ENCODE results near the gene LYPD5.
A peak's percentile ranks its signal among the peaks of the same experiment; 100 is the strongest.

LYPD5 gene

DNA sequence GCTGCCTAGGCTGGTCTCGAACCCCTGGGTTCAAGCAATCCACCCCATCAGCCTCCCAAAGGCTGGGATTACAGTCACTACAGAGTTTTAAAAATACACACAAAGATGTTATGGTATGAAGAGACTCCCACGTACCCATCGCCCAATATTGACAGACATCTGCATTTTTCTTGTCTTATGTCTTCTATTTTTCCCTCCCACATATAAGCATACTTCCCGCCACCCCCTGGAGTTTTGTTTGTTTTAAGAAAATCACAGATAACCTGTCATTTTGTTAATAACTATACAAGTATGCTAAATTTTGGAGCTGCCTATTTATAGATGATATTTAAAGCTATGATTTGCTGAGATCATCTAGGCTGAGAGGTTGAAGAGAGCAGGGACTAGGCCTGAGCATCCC, 41.3 kb downstream of the LYPD5 start:
- no peak overlapping the region for H3K27ac Mint-ChIP-seq
- TF ChIP-seq, protein P1, sequence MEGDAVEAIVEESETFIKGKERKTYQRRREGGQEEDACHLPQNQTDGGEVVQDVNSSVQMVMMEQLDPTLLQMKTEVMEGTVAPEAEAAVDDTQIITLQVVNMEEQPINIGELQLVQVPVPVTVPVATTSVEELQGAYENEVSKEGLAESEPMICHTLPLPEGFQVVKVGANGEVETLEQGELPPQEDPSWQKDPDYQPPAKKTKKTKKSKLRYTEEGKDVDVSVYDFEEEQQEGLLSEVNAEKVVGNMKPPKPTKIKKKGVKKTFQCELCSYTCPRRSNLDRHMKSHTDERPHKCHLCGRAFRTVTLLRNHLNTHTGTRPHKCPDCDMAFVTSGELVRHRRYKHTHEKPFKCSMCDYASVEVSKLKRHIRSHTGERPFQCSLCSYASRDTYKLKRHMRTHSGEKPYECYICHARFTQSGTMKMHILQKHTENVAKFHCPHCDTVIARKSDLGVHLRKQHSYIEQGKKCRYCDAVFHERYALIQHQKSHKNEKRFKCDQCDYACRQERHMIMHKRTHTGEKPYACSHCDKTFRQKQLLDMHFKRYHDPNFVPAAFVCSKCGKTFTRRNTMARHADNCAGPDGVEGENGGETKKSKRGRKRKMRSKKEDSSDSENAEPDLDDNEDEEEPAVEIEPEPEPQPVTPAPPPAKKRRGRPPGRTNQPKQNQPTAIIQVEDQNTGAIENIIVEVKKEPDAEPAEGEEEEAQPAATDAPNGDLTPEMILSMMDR (IDR thresholded peaks at IDR 0.05; ENCODE audit: unreplicated experiment in 3 of 3): no peak
- no peak overlapping the region for H3K4me3 Mint-ChIP-seq
- H3K36me3 Mint-ChIP-seq (ENCODE audit: low read depth): no peaks in the 10 kb centered on the region
- no peaks in the 10 kb centered on the region for H3K9me3 Mint-ChIP-seq
- H3K4me1 Mint-ChIP-seq: peaks cover 6% of the 10 kb centered on the region
- no peaks in the 10 kb centered on the region for H3K27me3 Mint-ChIP-seq (ENCODE audit: low read depth)

DNA sequence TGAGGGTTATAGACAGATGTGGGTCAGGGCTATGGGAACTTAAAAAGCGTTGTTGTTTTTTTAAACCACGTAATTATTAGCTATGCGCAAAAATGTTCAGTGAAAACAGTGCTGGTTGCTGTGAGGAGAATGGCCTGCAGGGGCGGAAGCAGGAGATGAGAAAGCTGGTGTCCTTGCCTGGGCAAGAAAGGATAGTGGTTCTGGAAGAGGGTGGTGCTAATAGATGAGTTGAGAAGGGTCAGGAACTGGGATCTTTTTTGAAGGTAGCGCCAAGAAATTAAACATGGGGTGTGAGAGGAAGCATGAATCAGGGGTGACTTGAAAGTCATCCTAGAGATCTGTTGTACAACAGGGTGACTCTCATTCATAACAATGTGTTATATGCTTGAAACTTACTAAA, 42.7 kb downstream of the LYPD5 start:
- H3K9me3 Mint-ChIP-seq: no peaks in the 10 kb centered on the region
- H3K4me1 Mint-ChIP-seq: peaks cover 11% of the 10 kb centered on the region
- peak overlapping the region in 1 of 3 experiments; percentile 13 for H3K27ac Mint-ChIP-seq
- H3K36me3 Mint-ChIP-seq (ENCODE audit: low read depth): no peaks in the 10 kb centered on the region
- TF ChIP-seq, protein P1 (IDR thresholded peaks at IDR 0.05; ENCODE audit: unreplicated experiment in 3 of 3): no peak
- no peaks in the 10 kb centered on the region for H3K27me3 Mint-ChIP-seq (ENCODE audit: low read depth)
- H3K4me3 Mint-ChIP-seq: no peak overlapping the region

DNA sequence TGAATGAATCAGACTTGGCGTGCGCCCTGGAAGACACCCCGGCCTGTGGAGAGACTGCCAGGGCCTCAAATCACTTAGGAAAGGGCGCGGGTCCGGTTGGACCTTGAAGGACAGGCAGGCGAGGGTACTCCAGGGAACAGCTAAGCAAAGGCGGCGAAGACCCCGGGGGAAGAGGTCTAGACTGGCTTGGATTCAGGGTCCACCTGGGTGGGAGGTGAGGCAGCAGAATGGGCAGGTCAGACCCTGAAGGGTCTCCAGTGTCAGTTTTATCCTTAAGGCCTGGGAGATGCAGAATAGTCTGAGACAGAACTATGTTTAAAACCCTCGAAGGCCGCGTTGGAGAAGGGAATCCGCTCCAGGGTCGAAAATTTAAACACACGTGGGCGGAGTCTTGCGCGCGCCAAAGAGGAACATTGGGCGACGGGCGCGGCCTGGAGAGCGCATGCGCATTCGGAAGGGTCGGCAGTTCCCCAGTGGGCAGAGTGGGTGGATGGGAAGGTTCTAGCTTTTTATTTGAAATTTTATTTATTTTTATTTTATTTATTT, 46.9 kb downstream of the LYPD5 start:
- Mint-ChIP-seq H3K4me1 (peaks cover 24% of the 10 kb centered on the region), H3K27ac (peak overlapping the region; percentile 96 to 99 (median 99)), H3K9me3 (no peaks in the 10 kb centered on the region), H3K4me3 (peak overlapping the region; percentile 94 to 99 (median 99)), H3K27me3 (ENCODE audit: low read depth) (no peaks in the 10 kb centered on the region), H3K36me3 (ENCODE audit: low read depth) (peaks cover 17% of the 10 kb centered on the region)
- TF ChIP-seq, protein P1 (IDR thresholded peaks at IDR 0.05; ENCODE audit: unreplicated experiment in 3 of 3): no peak

DNA sequence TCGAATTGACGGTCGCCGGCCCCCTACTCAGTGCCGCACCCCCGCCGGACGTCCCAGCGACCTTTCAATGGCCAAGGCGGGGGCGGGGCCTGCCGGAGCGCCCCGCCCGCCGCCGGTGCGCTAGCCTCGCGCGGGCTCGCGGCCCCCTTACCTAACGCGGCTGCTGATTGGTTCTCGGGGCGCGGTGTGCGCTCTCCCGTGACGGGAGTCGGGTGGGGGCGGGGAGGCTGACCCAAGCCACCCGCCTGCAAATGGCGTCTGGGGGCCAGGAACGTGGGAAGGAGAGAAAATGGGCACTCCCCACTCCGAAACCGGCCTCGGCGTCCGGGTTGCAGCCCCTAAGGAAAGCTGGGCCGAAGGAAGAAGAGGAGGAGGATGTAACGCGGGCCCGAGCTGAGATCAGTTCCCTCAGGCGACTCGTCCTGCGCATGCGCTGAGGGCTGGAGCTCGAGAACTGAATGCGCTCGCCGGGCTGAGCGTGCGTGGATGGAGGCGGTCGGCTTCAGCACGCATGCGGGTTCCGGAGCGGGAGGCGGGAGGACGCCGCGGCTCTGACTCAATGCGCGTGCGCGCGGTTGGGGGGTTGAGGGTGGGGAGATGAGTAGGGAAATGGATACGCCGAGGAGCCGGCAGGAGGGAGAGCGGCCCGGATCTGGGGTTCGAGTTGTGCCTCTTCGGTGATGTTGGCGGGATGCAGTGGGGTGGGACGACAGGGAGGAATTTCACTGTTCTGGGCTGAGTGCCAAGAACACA, 47.6 kb downstream of the LYPD5 start, which contains the start of gene SMG9:
SMG9 (minus strand) TSS at position 460 of the 753 bp plus-strand sequence. CDS start 4,221 bp downstream, outside the sequence.
- peak within 1 kb of the TSS; percentile 94 to 99 (median 99) for H3K4me3 Mint-ChIP-seq
- no peaks in the 10 kb centered on the region for H3K27me3 Mint-ChIP-seq (ENCODE audit: low read depth)
- no peaks in the 10 kb centered on the region for H3K9me3 Mint-ChIP-seq
- H3K27ac Mint-ChIP-seq: peak within 1 kb of the TSS; percentile 96 to 99 (median 99)
- TF ChIP-seq, protein P1 (IDR thresholded peaks at IDR 0.05; ENCODE audit: unreplicated experiment in 3 of 3): no peak
- peaks cover 24% of the 10 kb centered on the region for H3K4me1 Mint-ChIP-seq
- peaks cover 23% of the 10 kb centered on the region for H3K36me3 Mint-ChIP-seq (ENCODE audit: low read depth)

DNA sequence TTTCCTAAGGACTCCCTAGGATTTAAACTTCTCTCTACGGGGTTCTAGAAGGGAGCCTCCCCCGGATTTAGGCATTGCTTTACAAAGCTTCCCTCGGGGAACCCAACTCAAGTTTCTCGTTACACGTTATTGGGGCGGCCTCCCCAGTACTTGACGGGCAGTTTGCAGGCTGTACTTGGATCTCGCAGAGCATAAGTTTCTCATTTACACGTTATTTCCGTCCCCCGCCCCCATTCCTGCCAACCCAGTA, 48.1 kb downstream of the LYPD5 start:
- Mint-ChIP-seq H3K4me3 (peak overlapping the region; percentile 94 to 99 (median 99)), H3K27me3 (ENCODE audit: low read depth) (no peaks in the 10 kb centered on the region), H3K9me3 (no peaks in the 10 kb centered on the region), H3K4me1 (peaks cover 24% of the 10 kb centered on the region), H3K27ac (peak overlapping the region; percentile 96 to 99 (median 99)), H3K36me3 (ENCODE audit: low read depth) (peaks cover 25% of the 10 kb centered on the region)
- TF ChIP-seq, protein P1 (IDR thresholded peaks at IDR 0.05; ENCODE audit: unreplicated experiment in 3 of 3): no peak
